HG03097 (cell line): Measurements from ENCODE around the gene S1PR1.
A peak's percentile ranks its signal among the peaks of the same experiment; 100 is the strongest.

Experiments
- ATAC-seq: cut with Tn5 transposase; IDR thresholded peaks from one replicate; pipeline ENCODE4 v1.9.1; 2021; ENCODE audit not compliant: unreplicated experiment, low FRiP score

S1PR1 gene

GRCh38 chr1:101278845-101279244 lies 42.0 kb downstream of the S1PR1 start:
- ATAC-seq, result no peak

- no peak for ATAC-seq
Measured at GRCh38 chr1:101280049-101280592, 43.3 kb downstream of the S1PR1 start.

GRCh38 chr1:101280942-101281654 lies 44.3 kb downstream of the S1PR1 start:
- ATAC-seq, result no peak

- no peak for ATAC-seq
Measured at GRCh38 chr1:101281751-101282150, 44.9 kb downstream of the S1PR1 start.

- ATAC-seq, result no peak
Measured at GRCh38 chr1:101282314-101283038, 45.7 kb downstream of the S1PR1 start.

GRCh38 chr1:101283443-101283842 lies 46.6 kb downstream of the S1PR1 start:
- no peak for ATAC-seq

GRCh38 chr1:101284021-101284420 lies 47.2 kb downstream of the S1PR1 start:
- no peak for ATAC-seq

GRCh38 chr1:101284622-101285218 lies 47.9 kb downstream of the S1PR1 start:
- no peak for ATAC-seq

GRCh38 chr1:101285922-101286570 lies 49.2 kb downstream of the S1PR1 start:
- ATAC-seq, result no peak

- ATAC-seq, result peak; percentile 42
Measured at GRCh38 chr1:101288491-101288944, 51.7 kb downstream of the S1PR1 start.

GRCh38 chr1:101290119-101290921 lies 53.5 kb downstream of the S1PR1 start:
- no peak for ATAC-seq
